ENCODE data around the gene TEX261.
A peak's percentile ranks its signal among the peaks of the same experiment; 100 is the strongest.

Gene TEX261

GRCh38 chr2:70959271-70959761, 35.4 kb downstream of the TEX261 start:
- DNase-seq (ENCODE audit: low read depth in 2 of 2), result no peak

DNA sequence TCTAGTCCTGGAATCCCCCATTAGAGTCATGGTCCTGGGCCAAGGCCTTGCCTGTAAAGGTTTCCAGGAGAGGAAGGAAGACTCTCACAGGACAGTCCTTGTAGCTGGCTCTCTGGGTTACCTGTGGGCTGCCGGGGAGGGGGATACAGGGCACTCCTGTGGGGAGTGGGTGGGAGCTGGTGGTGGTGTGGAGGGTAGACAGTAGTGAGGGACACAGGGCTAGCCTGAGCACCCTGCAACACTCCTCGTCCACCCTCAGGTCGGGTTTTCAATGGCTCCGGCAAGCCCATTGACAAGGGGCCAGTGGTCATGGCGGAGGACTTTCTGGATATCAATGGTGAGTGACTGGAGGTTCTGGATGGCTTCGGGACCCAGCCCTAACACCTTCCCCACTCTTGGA, 35.9 kb downstream of the TEX261 start:
- no peak for DNase-seq (ENCODE audit: low read depth in 2 of 2)

- DNase-seq (ENCODE audit: low read depth in 2 of 2), result no peak
Measured at GRCh38 chr2:70957798-70958197, 36.9 kb downstream of the TEX261 start.

DNA sequence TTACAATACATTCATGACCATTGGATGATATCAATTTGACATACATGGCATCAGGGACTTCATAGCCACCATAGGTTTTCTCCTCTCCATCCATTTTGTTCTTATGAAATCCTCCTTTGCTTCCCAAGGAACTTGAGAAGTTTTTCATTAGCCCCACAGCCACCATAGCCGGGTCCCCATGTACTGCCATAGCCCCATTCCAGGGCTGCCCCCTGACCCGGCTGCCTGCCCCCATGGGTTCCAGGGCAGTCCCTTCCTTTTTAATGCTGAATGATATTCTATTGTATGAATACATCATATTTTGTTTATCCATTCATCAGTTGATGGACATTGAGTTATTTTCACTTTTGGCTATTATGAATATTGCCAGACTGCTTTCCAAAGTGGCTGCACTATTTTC, 38.5 kb downstream of the TEX261 start:
- no peak for DNase-seq (ENCODE audit: low read depth in 2 of 2)

DNA sequence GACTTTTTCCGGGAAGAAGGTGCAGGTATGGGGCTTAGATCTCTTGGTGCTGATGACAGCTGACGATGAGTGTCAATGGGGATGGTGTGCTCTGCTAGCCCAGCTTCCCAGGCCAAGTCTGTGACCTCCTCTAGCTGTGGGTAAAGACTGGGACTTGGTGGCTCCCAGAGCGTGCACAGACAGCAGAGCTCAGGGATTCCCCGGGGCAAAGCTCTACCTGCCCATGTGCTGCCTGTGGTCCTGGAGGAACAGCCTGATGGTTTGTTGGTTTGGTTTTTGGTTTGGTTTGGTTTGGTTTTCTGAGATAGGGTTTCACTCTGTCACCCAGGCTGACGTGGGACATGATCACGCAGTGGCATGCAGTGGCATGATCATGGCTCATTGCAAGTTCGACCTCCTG, 39.8 kb downstream of the TEX261 start:
- DNase-seq (ENCODE audit: low read depth in 2 of 2), result no peak

- no peak for DNase-seq (ENCODE audit: low read depth in 2 of 2)
Measured at GRCh38 chr2:70949086-70949485, 45.6 kb downstream of the TEX261 start.

GRCh38 chr2:70948337-70949003, 46.2 kb downstream of the TEX261 start:
- peak; percentile 41 to 65 for DNase-seq (ENCODE audit: low read depth in 2 of 2)

DNA sequence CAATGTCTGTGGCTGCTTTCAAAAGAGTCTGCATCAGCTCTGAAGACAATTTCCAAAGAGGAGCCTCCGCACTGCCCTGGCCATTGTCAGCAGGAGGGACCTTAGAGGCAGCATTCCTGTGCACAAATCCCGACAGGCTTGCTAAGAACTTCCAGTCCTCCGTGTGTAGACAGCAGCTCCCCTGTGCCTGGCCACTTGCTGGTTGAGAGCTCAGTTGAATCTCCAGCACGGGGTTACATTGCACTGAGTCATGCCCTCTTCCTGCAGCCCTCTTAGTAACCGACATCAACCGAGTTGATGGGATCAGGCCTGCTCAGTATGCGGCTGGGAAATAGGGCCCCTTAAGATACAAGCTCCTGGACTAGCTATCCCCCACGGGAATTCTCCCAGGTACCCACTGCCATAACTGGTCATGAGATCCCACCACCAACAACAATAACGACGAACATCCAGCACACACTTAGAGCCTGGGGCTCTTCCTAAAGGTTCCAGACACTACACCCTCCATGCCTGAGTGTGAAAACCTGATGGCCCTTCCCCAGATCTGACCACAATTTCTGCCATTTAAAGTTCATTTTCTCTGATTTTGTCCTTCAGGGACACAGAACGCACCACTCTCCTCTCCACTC, 47.0 kb downstream of the TEX261 start:
- no peak for DNase-seq (ENCODE audit: low read depth in 2 of 2)

DNA sequence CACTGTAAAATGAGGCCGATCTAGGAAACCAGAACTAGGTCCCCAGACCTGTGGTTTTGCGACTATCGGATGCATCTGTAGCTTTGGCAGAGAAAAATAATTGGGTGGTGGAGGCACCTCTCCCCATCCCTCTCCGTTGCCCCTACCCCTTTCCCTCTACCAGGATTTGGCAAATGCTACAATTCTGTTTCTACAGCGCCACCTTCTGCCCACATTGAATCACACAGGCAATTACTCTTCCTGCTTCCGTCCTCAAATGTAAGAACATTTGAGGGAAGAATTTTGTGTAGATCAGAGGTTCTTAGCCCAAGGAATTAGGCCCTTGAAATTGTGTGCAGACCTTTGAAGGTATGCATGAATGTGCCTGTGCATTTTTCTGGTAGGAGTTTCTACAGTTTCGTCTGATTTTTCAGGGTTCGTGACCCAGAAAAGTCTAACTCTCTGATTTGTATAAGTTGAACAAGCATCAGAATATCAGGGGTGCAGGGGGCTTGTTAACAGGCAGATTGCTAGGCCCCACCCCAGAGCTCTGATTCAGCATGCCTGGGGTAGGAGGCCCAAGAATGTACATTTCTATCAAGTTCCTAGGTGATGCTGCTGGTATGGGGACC, 47.7 kb downstream of the TEX261 start:
- DNase-seq (ENCODE audit: low read depth in 2 of 2), result peak; percentile 12 to 27

- no peak for DNase-seq (ENCODE audit: low read depth in 2 of 2)
Measured at GRCh38 chr2:70944111-70944690, 50.5 kb downstream of the TEX261 start.

DNA sequence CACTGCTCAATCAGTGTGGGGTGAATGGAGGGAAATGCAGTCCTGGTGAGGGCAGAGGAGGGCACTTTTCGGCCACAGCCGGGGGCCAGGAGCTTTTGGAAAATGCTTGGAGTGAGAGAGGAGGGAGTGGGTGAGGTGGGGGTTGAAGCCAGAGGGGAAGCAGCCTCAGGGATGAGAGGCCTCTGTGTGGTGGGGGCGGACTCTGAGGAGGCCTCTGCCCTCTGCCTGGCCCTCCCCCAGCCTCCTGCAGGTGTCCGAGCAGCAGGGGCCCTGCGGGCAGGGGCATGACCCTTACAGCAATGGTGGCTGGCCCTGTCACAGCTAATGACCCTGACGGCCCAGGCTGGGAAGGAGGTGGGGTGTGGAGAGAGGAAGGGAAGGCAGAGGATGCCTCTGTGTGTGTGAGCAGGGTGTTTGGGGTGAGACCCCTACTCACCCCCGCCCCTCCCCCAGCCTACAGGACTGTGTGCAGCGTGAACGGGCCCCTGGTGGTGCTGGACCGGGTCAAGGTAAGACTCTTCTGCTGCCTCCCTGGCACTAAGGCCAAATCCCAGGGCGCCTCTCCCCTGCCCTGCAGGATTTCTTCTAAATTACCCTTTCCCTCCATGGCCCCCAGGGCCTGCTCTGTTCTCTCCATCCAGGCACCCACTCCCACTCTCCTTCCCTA, 51.3 kb downstream of the TEX261 start:
- DNase-seq (ENCODE audit: low read depth in 2 of 2), result no peak

GRCh38 chr2:70942396-70943204, 52.1 kb downstream of the TEX261 start:
- DNase-seq (ENCODE audit: low read depth in 2 of 2), result no peak

- DNase-seq (ENCODE audit: low read depth in 2 of 2), result no peak
Measured at GRCh38 chr2:70941701-70942100, 53.0 kb downstream of the TEX261 start.

DNA sequence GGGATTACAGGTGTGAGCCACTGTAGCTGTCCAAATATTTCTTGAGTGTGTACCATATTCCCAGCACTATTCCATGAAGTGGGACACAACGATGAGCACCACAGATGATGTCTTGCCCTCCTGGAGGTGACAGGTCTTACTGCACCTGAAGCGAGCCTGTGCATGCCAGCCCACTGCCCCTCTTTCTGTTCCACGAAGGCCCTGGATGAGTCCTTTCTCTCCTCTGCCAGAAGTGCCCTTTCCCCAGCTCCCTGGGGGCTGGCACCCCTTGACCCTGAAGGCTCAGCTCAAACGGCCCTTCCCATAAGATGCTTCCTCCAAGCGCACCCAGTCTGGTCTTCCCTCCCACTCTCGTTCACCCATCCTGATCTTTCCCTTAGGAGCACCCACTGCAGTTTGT, 53.5 kb downstream of the TEX261 start:
- DNase-seq (ENCODE audit: low read depth in 2 of 2), result no peak

DNA sequence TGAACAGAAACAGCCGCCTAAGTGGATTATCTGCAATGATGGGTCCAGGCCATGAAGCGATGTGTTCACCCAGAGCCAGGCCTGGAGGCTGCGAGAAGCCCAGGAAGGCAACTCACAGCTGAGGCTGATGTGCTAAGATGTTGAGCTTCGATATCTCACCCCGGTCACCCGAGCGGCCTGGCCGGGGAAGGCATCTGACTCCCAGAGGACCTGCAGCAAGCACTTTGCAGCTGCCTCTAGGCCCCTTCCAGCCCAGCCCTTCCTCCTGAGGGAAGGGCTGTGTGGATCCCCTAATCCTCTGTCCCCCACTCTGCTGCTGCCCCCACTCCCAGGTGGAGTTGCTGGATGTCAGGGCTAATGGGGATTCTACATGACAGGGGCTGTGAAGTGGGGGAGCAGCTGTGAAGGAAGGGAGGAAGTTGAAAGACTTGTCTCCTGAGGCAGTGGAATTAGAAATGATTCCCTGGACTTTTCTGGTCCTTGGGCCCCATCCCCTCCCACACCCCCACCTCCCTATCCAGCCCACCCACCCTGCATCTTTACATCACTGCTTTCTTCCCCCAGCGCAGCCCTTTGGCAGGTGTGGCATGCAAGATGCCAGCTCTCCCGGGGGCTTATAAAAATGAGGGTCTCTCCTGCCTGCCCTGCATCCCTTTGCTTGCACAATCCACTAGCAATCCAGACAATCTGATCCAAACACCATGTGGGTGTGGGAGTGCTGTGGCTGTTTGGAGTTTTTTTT, 54.7 kb downstream of the TEX261 start:
- no peak for DNase-seq (ENCODE audit: low read depth in 2 of 2)

GRCh38 chr2:70939001-70939838, 55.5 kb downstream of the TEX261 start:
- no peak for DNase-seq (ENCODE audit: low read depth in 2 of 2)

DNA sequence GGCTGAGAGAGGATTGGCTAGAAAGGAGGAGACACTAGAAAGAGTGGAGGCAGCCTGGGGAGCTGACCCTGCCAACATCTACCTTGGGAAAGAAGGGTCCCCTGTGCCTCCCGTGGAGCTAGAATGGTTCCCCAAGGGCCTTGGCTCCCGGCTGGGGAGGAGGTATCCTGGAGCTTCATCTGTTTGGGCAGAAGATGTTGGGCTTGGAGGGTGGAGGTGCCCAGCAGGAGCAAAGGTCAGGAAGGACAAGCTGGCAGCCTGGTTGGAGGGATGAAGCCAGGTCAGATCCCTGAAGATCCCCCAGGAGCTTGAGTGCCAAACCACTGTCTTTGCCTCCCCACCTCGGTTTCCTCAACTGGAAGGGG, 56.1 kb downstream of the TEX261 start:
- no peak for DNase-seq (ENCODE audit: low read depth in 2 of 2)

- DNase-seq (ENCODE audit: low read depth in 2 of 2), result no peak
Measured at GRCh38 chr2:70937866-70938585, 56.6 kb downstream of the TEX261 start.
